ENCODE measurements around the gene EIPR1.
"Not testable (repeated sequence)": the region's sequence is repeated elsewhere in the genome, so short reads cannot be mapped to it uniquely, and the experiment has no call there.

EIPR1 gene

DNA sequence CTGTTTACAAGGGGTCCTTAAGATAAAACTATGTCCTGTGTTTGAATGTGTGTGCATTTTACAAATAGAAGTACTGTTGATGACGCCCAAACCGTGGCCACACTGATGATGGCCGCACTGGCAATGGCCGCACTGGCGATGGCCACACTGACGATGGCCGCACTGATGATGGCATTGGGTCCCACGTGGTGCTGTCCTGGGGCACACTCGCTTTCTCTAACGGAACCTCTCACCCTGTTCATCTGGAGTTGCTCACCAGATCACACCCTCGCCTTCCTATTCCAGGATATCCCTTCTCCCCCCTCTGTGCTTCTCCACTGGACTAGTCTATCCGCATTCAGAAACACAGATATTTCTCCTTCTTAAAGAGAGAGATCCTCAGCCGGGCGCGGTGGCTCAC, 192.4 kb downstream of the EIPR1 start:
- no peak for DNase-seq

DNA sequence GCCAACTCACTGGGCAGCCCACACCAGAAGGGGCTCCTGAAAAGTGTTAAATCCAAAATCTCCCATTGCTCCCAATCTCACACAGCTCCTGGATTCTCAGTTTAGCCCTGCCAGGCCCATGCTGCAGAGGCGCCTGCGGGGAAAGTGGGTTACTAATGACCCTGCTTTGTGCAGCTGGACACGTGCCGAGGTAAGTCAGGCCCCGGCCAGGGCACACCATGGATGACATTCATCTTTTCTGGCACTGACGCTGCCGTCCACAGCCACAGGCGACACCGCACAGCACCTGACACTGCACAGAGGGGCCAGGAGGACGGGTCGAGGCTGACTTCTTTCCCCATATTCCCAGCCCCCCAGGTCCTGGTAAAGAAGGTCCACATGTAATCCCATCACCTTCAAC, 193.5 kb downstream of the EIPR1 start:
- no peak for DNase-seq

DNA sequence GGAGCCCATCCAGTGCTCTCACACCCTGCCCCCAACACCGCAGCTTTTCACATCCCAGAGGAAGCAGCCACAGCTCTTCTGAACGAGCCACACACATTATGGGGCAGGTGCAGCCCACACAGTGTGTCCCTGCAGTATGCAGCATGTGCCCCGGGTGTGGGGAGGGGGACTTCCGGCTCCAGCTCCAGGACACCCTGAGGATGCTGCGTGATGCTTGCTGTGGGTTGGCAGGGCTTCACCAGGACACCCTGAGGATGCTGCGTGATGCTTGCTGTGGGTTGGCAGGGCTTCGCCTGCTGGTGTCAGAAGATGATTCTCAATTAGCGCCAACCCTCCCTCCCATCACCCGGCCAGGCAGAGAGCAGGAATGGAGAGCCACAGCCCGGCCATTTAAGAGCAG, 193.9 kb downstream of the EIPR1 start:
- no peak for DNase-seq

DNA sequence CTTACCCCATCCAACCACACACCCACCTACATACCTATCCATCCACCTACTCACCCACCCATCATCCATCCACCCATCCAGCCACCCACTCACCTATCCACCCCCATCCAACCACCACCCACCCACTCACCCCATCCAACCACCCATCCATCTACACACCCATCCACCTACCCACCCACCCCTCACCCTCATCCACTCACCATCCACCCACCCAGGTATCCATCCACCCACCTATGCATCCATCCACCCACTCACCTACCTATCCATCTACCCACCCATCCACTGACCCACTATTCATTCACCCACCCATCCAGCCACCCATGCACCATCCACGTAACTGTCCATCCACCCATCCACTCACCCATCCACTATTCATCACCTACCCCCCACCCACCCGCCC, 194.8 kb downstream of the EIPR1 start:
- DNase-seq: no peak

DNA sequence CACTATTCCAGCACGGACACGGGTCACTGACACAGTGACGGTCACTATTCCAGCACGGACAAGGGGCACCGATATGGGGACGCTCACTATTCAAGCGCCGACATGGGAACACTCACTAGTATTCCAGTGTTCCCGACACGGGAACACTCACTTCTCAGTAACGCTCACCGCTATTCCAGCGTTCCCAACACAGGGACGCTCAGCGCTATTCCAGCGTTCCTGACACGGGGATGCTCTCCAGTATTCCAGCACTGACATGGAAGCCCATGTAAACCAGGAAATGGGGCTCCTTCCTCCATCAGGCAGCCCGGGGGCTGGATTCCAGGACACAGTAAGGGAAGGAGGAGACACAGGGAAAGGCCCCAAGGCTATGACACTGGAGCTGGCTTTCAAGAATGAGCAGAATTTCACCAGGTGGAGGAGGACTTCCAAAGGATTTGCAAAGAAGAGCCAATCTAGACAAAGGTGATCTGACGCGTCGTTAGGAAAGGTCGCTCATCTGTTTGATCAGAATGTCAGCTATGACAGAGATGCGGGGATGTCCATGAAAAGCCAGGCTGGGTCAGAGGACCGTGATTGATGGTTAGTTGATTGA, 196.1 kb downstream of the EIPR1 start:
- DNase-seq: no peak

DNA sequence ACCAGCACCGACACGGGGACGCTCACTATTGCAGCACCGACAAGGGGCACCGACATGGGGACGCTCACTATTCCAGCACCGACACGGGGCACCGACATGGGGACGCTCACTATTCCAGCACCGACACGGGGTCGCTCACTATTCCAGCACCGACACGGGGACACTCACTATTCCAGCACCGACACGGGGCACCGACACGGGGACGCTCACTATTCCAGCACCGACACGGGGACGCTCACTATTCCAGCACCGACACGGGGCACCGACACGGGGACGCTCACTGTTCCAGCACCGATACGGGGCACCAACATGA, 196.8 kb downstream of the EIPR1 start:
- DNase-seq: not testable (repeated sequence)

DNA sequence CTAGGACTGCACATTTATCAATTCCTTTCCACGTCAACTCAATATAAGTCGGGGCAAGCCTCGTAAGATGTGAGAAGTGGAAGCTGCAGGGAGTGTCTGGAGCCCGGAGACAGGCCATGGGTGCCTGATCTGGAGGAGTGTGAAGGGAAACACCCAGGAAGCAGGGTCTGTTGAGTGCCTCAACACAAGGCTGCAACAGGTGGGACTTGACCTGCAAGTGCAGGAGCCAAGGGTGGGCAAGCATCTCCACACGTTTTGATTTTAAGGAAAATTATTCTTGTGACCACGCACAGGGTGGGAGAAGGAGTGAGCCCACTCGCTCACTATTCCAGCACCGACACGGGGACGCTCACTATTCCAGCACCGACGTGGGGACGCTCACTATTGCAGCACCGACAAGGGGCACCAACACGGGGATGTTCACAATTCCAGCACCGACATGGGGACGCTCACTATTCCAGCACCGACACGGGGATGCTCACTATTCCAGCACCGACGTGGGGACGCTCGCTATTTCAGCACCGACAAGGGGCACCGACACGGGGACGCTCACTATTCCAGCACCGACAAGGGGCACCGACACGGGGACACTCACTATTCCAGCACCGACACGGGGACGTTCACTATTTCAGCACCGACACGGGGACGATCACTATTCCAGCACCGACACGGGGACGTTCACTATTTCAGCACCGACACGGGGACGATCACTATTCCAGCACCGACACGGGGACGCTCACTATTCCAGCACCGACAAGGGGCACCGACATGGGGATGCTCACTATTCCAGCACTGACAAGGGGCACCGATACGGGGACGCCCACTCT, 197.3 kb downstream of the EIPR1 start:
- DNase-seq: no peak

DNA sequence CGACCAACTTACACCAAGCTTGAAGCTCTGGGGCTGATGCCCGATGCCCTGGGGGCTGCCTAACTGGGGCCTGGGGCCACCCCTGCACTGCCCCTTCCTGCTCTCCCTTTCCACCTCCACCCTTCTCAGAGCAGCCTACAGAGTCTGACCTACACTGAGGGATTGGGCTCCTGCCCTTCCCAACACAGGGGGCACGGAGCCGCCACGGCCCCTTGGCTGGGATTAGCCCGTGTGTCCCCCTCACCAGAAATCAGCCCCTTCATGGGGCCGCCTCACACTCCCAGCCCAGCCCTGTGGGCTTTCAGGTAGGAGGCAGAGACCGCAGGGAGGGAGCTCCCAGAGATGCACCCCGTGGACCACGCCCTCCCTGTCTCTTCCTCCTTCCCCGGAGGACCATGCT, 198.0 kb downstream of the EIPR1 start:
- no peak for DNase-seq

DNA sequence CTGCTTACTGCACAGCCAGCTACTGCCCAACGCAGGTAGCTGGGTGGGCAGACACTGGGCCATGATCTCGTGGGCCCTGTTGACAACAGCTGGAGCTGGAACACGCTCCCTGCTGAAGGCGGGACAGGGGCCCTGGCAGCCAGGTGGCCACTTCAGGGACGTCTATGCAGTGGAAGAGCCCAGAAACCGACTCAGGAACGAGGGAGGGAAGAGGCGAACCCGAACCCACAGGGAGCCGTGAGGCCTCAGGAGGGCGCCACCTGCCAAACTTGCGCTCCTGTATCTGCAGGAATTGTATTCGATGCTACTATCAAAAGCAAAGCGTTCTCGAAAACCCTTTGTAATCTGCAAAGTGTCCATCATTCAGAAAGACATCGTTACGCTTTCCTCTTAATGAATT, 198.4 kb downstream of the EIPR1 start:
- peak in 1 of 2 experiments; percentile 32 for DNase-seq

DNA sequence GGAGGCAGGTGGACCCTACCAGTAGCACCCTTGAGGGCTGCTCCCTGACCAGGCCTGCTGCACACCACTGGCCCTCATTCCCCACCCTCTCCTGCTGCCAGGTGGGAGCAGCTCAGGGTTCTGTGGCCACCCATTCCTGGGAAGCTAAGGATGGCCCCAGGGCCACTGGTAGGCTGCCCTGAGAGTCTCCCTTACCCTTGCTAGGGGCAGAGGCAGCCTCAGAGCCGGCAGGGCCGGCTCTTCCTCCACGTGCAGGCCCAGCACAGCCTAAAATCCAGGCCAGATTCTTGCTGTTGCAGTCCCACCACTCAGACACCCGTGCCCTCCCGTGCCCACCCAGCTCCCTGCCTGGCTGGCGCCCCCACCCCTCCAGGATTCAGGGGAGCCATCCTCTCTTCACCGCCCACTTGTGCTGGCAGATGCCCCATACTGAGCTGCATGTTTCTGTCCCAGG, 199.0 kb downstream of the EIPR1 start:
- DNase-seq: no peak

DNA sequence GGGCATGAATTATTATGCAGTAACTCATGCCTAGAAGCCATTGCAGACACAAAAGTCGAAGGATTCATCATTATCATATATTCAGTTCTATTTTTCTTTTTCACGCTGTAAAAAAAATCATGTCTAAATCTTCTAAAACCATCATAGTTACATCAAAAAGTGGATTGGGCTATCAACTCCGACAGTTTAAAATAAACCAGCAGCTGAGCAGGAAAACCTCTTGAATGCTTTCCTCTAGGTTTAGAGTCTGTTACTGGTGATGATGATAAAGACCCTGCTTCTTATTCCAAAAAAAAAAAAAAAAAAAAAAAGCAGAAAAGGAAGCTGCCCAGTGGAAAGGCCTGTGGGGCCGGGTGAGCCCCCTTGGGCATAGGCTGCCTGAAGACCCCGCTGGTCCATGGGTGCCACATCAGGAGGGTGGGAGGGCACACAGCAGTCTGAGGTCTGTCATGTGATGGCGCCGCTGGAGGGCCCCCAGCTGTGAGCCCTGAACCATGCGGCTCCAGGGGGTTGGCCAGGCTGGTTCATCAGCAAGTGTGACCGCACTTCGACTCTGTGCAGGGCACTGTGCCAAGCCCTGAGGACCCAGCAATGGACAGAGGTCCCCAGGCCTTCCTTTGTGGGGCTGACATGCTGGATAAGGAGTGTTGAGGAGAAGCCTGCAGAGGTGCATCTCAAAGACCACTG, 199.6 kb downstream of the EIPR1 start:
- no peak for DNase-seq

DNA sequence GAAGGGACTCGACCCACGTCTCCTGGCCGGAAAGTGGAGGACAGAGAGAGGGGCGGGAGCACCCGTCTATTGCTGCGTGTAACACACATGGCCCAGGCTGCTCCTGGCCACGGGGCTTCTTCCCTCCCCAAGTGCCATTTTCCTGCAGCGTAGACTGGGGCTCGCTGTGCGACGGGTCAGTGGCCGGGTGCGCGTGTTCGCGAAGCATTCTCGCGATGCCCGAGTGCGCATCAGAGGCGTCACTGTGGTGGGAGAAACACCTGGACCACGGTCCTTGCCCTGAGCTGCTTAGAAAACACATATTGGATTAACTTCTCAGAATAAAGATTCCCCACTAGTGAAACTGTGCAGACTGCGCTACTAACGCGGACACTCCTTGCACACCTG, 200.8 kb downstream of the EIPR1 start:
- DNase-seq: no peak

DNA sequence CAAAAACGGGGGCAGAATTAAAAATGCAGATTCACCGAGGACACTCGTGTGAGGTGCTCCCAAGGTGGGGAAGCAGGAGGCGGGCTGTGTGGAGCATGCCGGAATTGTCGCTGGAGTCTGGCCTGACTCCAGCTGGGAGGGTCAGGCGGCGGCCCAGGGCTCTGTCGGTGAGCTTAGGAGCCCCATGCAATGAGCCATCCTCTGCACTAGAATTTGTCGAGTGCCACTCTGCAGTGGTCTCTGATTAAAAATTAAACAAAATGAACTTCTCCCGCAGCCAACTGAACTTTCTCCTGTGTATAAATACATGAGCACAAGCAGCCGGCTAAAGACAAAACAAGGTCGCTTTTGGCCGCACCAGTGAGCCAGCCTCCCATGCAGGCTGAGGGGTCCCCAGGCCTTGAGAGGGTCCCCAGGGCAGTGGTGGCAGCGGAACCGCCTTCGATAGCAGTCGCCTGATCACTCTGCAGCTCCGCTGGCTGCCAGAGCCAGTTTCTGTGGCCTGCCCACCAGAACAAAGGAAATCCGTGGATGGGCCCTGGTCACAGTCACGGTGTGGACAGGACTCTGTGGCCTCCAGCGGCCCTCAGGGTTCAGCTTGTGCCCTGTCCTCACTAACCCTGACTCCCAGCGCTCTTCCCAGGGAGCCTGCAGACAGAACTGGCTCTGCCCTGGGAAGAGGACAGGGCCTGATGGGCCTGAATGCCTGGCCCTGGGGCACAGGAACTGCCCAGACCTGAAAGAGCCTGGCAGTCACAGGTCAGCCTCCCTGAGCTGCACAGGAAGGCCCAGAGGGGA, 201.3 kb downstream of the EIPR1 start:
- DNase-seq: no peak

DNA sequence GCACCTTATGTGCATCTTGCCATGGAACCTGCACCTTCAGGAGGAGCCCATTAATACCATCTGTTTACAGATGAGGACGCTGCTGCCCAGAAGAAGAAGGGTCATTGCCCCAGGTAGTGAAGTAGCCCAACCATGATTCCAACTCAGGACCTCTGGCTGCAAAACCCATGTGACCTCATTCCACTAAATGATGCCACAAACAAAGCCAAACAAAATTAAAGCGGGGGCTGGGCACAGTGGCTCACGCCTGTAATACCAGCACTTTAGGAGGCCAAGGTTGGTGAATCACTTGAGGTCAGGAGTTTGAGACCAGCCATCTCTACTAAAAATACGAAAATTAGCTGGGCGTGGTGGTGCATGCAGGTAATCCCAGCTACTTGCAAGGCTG, 202.1 kb downstream of the EIPR1 start:
- DNase-seq: no peak

DNA sequence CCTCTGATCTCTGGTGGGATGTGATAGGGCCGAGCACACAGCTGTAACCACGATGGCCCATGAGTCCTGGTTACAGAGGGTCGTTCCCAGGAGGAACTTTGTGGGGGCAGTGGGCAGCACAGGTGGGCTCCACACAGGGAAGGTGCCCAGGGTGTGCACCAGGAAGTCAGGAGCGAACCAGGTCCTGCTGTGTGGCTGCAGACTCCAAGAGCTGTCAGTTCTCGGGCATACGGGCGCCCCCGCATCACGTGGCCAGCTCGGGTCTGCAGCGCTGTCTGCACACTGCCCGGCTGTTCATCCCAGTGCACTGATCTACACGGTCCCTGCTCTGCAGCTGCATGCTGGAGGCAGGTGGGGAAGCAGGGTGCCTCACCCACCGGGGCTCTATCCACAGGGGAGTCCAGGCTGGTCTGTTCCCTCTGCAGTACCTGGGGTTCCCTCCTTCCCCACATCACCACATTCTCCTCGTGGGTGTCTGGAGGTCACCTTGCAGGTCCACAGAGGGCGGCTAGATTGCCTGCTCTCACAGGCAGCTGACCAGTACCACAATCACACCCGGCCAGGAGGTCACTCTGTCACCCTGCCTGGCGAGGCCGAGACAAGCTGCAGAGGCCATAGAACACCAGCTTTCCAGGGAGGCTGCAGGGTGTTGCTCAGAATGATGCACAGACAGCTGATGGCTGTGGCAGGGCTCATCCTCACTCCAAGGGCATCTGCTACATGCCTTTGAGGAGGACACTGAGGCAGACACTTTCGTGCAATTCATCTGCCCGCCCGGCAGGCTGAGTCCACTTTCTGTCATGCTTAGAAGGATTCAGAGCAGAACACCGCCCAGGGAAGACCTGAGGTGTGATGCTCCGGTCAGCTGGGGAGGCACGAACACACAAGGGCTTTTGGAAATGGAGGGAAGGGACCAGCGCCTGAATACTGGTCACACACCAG, 202.7 kb downstream of the EIPR1 start:
- no peak for DNase-seq

DNA sequence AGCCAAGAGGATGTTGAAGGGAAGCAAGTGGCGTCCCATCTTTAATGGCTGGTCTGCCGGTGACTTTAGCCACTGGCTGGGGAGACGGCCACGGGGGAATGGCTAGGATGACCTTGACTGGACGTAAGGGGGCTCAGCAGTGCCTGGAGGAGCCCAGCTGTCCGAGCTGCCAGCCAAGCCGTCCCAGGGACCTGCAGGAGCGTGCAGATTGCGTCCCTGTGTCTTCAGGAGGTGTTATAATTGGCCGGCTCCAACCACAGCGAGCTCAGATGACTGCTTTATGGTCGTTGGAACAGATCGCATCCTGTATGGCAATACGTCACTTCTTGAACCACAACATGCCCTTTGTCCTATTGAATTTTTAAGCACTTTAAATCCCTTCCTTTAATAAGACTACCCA, 204.6 kb downstream of the EIPR1 start:
- no peak for DNase-seq

DNA sequence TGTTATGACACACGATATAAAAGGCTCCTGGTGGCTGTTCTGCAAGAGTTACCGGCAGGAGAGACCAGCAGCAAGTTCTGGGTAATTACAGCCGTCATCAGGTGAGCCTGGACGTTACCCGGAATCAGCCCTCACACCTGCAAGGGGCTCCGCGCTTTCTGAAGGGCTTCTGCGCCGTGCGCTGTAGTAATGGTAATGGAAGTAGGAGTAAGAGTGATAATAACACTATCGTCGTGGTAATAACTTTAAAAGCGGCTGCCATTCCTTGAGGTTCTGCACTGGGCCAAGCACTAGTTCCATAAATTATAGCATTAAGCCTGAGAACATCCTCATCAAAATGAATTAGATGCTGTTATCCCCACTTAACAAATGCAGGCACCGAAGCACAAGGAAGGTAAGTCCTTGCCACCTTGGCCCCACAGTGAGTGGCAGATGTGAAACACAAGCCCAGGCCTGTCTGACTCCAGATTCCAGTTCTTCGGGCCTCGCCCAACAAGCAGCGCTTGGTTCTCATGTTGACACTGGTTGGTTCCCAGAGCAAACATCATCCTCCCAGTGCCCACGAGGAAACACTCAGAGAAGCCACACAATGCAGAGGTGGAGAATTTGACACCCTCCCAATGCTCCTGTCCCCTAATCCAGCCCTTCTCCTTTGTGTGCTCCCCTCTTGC, 205.2 kb downstream of the EIPR1 start:
- DNase-seq: no peak

DNA sequence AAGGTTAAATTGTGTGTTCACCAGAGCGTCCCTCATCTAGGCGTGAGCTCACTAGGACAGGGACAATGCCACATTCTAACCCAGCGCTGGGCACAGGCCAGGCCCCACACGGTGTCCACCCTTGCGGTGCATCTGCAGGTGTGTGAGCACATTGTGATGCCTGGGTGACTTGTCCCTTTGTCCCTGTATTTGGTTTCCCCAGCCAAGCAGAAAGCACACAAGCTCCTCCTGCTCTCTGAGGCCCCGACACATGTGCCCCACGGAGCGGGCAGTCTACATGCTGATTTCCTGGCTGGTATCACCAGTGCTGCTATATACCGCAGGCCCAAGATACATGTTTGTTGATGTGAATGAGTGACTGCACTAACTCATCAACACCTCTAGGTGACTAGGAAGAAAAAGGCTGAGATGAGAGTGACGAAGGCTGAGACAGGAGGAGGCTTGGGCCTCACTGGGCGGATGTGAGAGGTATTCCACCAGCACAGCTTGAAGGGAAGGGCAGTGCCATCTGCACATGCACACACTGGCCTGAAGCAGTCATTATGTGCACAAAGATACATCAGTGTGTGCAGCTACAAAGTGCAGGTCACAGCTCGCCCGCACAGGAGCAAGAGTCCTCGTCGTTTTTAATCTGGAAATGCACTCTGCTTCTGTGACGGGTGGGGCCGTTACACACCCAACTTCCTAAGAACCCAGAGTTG, 205.9 kb downstream of the EIPR1 start:
- DNase-seq: no peak

DNA sequence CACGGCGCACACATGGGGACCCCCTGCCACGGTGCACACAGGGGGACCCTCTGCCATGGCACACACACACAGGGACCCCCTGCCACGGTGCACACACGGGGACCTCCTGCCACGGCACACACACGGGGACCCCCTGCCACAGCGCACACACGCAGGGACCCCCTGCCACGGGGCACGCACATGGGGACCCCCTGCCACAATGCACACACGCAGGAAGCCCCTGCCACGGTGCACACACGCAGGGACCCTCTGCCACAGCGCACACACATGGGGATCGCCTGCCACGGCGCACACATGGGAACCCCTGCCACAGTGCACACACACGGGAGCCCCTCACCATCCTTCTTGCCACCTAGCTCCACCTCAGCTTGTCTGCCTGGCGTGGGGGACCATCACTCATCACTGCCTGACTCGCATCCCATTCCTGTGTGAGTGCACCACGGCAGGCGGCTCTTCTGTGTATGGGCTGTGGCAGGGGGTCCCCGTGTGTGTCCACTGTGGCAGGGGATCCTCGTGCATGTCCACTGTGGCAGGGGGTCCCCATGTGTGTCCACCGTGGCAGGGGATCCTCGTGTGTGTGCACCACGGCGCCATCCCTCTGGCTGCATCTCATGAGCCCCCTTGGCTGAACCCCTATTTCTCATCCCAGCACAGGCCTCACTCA, 206.7 kb downstream of the EIPR1 start:
- DNase-seq: no peak

DNA sequence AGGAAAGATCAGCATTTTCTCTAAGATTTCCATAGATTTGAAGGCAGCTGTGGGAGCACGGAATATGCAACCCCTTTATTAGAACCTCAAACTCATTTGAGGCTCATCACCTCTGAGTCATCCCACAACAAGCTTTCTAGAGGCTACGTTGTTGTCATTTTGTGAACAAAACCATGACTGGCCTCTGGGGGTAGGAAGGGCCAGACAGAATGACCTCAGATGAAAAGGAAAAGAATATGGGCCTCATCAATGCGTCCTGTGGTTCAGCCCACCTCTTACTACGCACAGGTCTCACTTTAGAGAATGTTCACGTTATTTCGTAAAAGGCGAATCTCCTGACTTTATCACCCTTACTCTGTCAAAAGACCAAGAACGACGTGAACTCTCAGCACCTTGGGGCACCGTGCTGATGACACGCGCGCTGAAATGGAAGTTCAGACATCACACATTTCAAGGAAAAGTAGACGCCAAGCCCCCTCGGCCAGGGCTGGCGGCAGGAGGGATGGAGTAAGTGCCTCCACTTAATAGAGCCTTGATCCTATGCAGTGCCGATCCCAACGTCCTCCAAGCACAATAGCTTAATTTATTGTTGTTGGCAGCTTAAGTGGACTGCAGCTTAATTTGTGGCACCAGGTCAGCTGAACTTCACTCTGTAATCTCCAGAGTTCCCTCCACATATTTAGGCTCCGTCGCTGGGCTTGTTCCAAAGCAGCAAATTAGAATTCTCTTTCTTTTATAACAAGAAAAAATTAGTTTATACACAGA, 208.3 kb downstream of the EIPR1 start:
- DNase-seq: no peak
